HG03103 (cell line): ENCODE measurements around the gene NYAP1.
"Not testable (repeated sequence)": the region's sequence is repeated elsewhere in the genome, so short reads cannot be mapped to it uniquely, and the experiment has no call there.

Source experiments
- ATAC-seq: cut with Tn5 transposase; IDR thresholded peaks from one replicate; pipeline ENCODE4 v1.9.1; 2021; ENCODE audit warnings: low read depth; ENCODE audit not compliant: unreplicated experiment

Gene NYAP1

GRCh38 chr7:100540073-100540723, 56.5 kb downstream of the NYAP1 start:
- no peak for ATAC-seq

DNA sequence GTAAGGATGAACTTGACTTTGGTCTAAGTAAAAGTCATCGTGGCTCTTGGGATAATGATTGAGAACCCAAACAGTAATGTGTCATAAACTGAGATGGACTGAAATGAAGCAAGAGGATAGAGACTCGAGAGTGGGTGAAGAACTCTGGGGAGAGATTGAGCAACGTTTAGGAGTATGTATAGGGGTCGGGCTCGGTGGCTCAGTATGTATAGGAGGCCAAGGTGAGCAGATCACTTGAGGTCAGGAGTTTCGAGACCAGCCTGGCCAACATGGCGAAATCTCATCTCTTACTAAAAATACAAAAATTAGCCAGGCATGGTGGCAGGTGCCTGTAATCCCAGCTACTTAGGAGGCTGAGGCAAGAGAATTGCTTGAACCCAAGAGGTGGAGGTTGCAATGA, 57.6 kb downstream of the NYAP1 start:
- not testable (repeated sequence) for ATAC-seq

DNA sequence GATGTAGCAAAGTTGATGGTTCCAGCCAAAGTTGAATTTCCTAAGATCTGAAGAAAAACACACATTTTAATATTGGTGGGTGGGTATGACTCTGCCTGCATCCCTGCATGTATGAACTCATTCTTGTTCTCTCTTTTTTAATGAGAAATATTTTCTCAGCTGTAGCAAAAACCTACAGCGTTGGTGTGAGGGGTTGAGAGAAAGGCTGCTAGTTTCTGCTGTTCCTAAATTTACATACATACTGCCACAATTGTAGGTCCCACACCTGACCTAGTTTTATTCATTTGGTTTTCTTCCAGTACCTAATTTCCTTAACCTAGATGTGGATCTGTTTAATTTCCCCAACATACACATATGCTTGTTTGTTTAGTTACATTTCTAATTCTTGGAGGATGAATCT, 59.9 kb downstream of the NYAP1 start:
- no peak for ATAC-seq

- ATAC-seq = no peak
Observed at GRCh38 chr7:100544386-100544785, 60.7 kb downstream of the NYAP1 start.
